Measurements from ENCODE around the gene PGM2. TPM values are rescaled to one million over a fixed set of nuclear protein-coding genes. Genes with fewer than 3 reads are reported as not detected.

PGM2 gene
- total and polyA plus RNA-seq, 2 donors (not counting 3 experiments of a cell fraction or from before 2014, with no cell fraction given), result 17.9 to 53.9 TPM

DNA sequence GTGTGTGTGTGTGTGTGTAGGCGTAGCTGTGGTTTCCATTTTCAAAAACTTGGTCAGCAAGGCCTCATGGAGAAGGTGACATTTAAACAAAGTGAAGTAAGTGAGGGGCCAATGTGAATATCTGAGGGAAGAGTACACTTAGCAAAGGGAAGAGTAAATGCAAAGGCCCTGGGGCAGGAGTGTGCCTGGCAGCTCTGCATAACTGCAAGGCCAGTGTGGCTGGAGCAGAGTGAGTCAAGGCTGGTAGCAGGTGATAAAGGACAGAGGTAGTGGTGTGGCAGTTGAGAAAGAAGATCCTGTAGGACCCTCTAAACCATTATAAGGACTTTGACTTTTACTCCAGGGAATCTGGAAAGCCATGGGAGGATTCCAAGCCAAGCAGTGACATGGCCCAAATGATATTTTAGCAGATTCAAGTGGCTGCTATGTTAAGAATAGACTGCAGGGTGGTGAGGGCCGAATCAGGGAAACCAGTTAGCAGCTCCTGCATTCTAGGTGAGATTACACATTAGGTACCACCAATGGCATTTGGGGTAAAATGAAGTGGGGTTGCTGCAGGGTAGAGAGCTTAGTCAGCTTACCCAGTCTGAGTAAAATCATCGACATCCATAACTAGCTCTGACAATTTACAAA is 58.5 kb downstream of the PGM2 start:
- dilution Hi-C loops (cut with MboI; ENCODE audit: extremely low pct_ligation_motif_present, low sequenced_read_pairs) (no loop called here), intact Hi-C loops (cut with micrococcal nuclease) (no loop called here)
- Histone ChIP-seq H3K79me2 (ENCODE audit: control insufficient read depth, insufficient read depth, low read length) (no peaks in the 10 kb centered on the region), H4K20me1 (replicated peaks; ENCODE audit: control insufficient read depth, extremely low read depth, insufficient read depth, low read length) (no peaks in the 10 kb centered on the region), H3K27me3 (ENCODE audit: control insufficient read depth in 2 of 2, insufficient read depth in 2 of 2, low read length in 2 of 2) (peaks cover 16 to 17% of the 10 kb centered on the region in 2 experiments), H3K9me3 (replicated peaks; ENCODE audit: control insufficient read depth, insufficient read depth, low read length) (no peaks in the 10 kb centered on the region), H3K36me3 (ENCODE audit: control insufficient read depth in 2 of 2, extremely low read depth in 1 of 2, insufficient read depth in 2 of 2, low read length in 2 of 2) (no peaks in the 10 kb centered on the region), H2AFZ (ENCODE audit: low read depth, low read length) (no peak overlapping the region), H3K9ac (replicated peaks; ENCODE audit: extremely low read depth, insufficient read depth, low read length) (no peak overlapping the region), H3K4me1 (ENCODE audit: control insufficient read depth, extremely low read depth, insufficient read depth, low read length) (no peaks in the 10 kb centered on the region), H3K4me3 (replicated peaks in 1 of 3; ENCODE audit: insufficient read depth in 1 of 3, low read depth in 1 of 3, low read length in 3 of 3) (no peak overlapping the region), H3K4me2 (ENCODE audit: insufficient read depth, low read length) (no peak overlapping the region), H3K9me1 (replicated peaks; ENCODE audit: control insufficient read depth, extremely low read depth, insufficient read depth, low read length) (no peaks in the 10 kb centered on the region), H3K27ac (ENCODE audit: insufficient read depth, low read depth, low read length) (no peak overlapping the region)
- BruUV-seq (replicated peaks), result no TSS peak
- DNase-seq (ENCODE audit: low read depth, low spot score), result no peak
- CTCF ChIA-PET, result interaction anchor here (1.1 to 1.7 kb wide), 2 partner anchors 11 to 59 kb away, joined by 3 to 4 read pairs; no protein-coding TSS in a partner anchor
- FAIRE-seq, result no peak
- no peak for TF ChIP-seq POLR2A (IDR thresholded peaks at IDR 0.05; ENCODE audit: low read depth, low read length)
- POLR2A ChIA-PET, result no interaction called here

DNA sequence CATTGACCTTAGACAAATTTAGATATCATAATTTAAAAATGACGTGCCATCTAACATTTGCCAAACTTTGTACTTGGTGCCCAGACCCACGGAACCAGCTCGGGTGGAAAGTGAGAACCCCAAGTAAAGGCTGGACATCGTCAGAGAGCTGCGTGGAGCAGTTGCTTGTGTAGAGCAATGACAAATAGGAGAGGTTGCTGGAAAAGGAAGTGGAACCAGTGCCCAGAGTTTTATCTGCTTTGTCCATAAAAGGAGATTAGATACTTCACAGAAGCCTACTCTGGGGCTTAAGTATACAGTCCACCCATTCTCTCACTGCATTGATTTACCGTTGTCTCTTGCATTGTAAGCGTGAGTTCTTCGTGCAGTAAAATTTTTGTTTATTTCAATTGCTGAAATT is 59.0 kb downstream of the PGM2 start:
- no peak for TF ChIP-seq FOS (IDR thresholded peaks at IDR 0.05; ENCODE audit: borderline replicate concordance, insufficient read depth, low read length)
- no peak for TF ChIP-seq POLR2AphosphoS5 (IDR thresholded peaks at IDR 0.05; ENCODE audit: insufficient read depth, low read depth, low read length)
- TF ChIP-seq, protein P1, sequence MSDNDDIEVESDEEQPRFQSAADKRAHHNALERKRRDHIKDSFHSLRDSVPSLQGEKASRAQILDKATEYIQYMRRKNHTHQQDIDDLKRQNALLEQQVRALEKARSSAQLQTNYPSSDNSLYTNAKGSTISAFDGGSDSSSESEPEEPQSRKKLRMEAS (IDR thresholded peaks at IDR 0.05; ENCODE audit: insufficient read depth, insufficient read length), result no peak
- no peak for TF ChIP-seq GATA2 (IDR thresholded peaks at IDR 0.05; ENCODE audit: insufficient read depth, insufficient read length, low read depth, low read length)
- TF ChIP-seq JUN (IDR thresholded peaks at IDR 0.05; ENCODE audit: borderline replicate concordance, insufficient read depth, insufficient read length, low read depth), result no peak
- no peak for TF ChIP-seq MYC (IDR thresholded peaks at IDR 0.05; ENCODE audit: low read depth, low read length)
- no peak for TF ChIP-seq EZH2 (IDR thresholded peaks at IDR 0.05; ENCODE audit: borderline replicate concordance, low read depth, low read length, severe bottlenecking)
- TF ChIP-seq, protein P2, sequence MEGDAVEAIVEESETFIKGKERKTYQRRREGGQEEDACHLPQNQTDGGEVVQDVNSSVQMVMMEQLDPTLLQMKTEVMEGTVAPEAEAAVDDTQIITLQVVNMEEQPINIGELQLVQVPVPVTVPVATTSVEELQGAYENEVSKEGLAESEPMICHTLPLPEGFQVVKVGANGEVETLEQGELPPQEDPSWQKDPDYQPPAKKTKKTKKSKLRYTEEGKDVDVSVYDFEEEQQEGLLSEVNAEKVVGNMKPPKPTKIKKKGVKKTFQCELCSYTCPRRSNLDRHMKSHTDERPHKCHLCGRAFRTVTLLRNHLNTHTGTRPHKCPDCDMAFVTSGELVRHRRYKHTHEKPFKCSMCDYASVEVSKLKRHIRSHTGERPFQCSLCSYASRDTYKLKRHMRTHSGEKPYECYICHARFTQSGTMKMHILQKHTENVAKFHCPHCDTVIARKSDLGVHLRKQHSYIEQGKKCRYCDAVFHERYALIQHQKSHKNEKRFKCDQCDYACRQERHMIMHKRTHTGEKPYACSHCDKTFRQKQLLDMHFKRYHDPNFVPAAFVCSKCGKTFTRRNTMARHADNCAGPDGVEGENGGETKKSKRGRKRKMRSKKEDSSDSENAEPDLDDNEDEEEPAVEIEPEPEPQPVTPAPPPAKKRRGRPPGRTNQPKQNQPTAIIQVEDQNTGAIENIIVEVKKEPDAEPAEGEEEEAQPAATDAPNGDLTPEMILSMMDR (IDR thresholded peaks at IDR 0.05; ENCODE audit: extremely low read depth in 1 of 2, insufficient read depth in 1 of 2, low read depth in 1 of 2, low read length in 2 of 2), result no peak
- TF ChIP-seq POLR2A (IDR thresholded peaks at IDR 0.05; ENCODE audit: low read depth, low read length), result no peak
- Histone ChIP-seq H3K4me2 (ENCODE audit: insufficient read depth, low read length) (no peak overlapping the region), H3K9me1 (replicated peaks; ENCODE audit: control insufficient read depth, extremely low read depth, insufficient read depth, low read length) (no peaks in the 10 kb centered on the region), H3K4me3 (replicated peaks in 1 of 3; ENCODE audit: insufficient read depth in 1 of 3, low read depth in 1 of 3, low read length in 3 of 3) (no peak overlapping the region), H3K27me3 (ENCODE audit: control insufficient read depth in 2 of 2, insufficient read depth in 2 of 2, low read length in 2 of 2) (peaks cover 19 to 22% of the 10 kb centered on the region in 2 experiments), H3K4me1 (ENCODE audit: control insufficient read depth, extremely low read depth, insufficient read depth, low read length) (peaks cover 3% of the 10 kb centered on the region), H3K9ac (replicated peaks; ENCODE audit: extremely low read depth, insufficient read depth, low read length) (no peak overlapping the region), H3K27ac (ENCODE audit: insufficient read depth, low read depth, low read length) (no peak overlapping the region), H3K36me3 (ENCODE audit: control insufficient read depth in 2 of 2, extremely low read depth in 1 of 2, insufficient read depth in 2 of 2, low read length in 2 of 2) (no peaks in the 10 kb centered on the region), H3K9me3 (replicated peaks; ENCODE audit: control insufficient read depth, insufficient read depth, low read length) (no peaks in the 10 kb centered on the region), H3K79me2 (ENCODE audit: control insufficient read depth, insufficient read depth, low read length) (no peaks in the 10 kb centered on the region), H2AFZ (ENCODE audit: low read depth, low read length) (no peak overlapping the region), H4K20me1 (replicated peaks; ENCODE audit: control insufficient read depth, extremely low read depth, insufficient read depth, low read length) (no peaks in the 10 kb centered on the region)
- FAIRE-seq, result no peak
- no peak for DNase-seq (ENCODE audit: low read depth, low spot score)
- no TSS peak for BruUV-seq (replicated peaks)
- POLR2A ChIA-PET, result no interaction called here
- dilution Hi-C loops (cut with MboI; ENCODE audit: extremely low pct_ligation_motif_present, low sequenced_read_pairs), result no loop called here
- CTCF ChIA-PET, result interaction anchor here (1.1 to 1.7 kb wide), 2 partner anchors 11 to 60 kb away, joined by 3 to 4 read pairs; no protein-coding TSS in a partner anchor
- intact Hi-C loops (cut with micrococcal nuclease), result no loop called here
